GM19455 (cell line): ENCODE data around the gene A3GALT2.
"Not testable (repeated sequence)": the region's sequence is repeated elsewhere in the genome, so short reads cannot be mapped to it uniquely, and the experiment has no call there.

Experiments
- ATAC-seq: cut with Tn5 transposase; IDR thresholded peaks from one replicate; pipeline ENCODE4 v1.9.1; 2021; ENCODE audit not compliant: unreplicated experiment

The A3GALT2 gene

DNA sequence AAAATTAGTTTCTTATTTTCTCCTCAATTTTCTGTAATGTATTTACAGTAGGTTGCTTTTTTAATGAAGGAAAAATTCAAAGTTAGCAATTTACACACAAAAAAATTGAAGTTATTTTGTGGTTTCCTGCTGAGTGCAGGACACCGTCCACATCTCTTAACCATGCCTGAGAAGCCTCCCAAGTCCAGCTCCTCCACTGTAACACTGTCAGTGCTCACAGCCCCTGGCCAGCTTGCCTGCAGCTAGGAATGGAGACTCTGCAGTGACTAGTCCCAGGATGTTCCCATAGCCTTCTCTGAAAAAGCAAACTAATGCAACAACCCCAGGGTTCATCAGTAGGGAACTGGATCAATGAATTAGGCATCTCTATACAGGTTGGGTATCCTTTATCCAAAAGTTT is 3.5 kb downstream of the A3GALT2 start:
- no peak for ATAC-seq

GRCh38 chr1:33316601-33317000 is 4.3 kb downstream of the A3GALT2 start:
- no peak for ATAC-seq

GRCh38 chr1:33314416-33314815 is 6.5 kb downstream of the A3GALT2 start:
- no peak for ATAC-seq

- ATAC-seq = no peak
Observed at GRCh38 chr1:33312413-33312749, 8.5 kb downstream of the A3GALT2 start.

- ATAC-seq = no peak
Observed at GRCh38 chr1:33311706-33312412, 9.0 kb downstream of the A3GALT2 start.

GRCh38 chr1:33310702-33311101 is 10.2 kb downstream of the A3GALT2 start:
- ATAC-seq = no peak

GRCh38 chr1:33309351-33309750 is 11.5 kb downstream of the A3GALT2 start:
- ATAC-seq = not testable (repeated sequence)

GRCh38 chr1:33307494-33307864 is 13.4 kb downstream of the A3GALT2 start:
- ATAC-seq = no peak

- no peak for ATAC-seq
Observed at GRCh38 chr1:33306653-33307493, 14.0 kb downstream of the A3GALT2 start.

DNA sequence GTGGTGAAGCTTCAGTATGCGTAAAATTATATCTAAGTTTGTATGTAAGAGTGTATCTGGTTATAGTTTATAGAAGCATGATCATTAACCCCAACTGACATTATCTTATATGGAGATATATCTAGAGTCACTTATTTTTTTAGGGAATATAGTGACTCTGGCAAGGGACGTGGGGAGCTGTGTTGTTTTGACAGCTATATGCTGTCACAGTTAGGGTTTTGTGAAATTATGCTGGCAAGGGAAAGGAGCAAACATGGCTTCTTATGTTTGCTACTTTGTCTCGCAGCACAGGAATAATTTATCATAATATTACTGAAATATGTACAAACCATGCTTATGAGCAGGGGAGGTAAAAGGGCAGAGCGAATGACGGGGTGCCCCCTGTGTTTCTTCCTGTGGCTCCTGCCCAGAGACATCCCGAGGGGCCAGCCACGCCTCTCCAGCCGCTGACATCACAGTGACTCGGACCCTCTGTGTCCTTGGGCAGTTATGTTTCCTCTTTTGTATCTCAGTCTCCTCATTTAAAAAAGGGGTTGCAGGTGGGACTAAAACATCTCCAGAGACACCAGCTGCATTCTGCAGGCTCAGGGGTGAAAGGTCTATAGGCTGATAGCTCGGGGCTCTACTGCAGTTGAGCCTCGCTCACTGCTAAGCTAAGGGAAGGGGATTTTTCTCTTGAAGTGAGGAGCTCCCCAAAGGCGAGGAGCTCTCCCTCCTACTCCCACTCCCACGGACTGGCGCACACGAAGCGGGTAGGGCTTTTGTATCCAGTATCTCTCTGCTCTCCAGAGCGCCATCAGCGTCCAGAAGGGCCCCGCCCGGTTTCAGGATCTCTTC is 14.9 kb downstream of the A3GALT2 start:
- no peak for ATAC-seq

GRCh38 chr1:33305016-33305415 is 15.9 kb downstream of the A3GALT2 start:
- ATAC-seq = no peak

GRCh38 chr1:33302325-33302724 is 18.6 kb downstream of the A3GALT2 start:
- ATAC-seq = no peak

DNA sequence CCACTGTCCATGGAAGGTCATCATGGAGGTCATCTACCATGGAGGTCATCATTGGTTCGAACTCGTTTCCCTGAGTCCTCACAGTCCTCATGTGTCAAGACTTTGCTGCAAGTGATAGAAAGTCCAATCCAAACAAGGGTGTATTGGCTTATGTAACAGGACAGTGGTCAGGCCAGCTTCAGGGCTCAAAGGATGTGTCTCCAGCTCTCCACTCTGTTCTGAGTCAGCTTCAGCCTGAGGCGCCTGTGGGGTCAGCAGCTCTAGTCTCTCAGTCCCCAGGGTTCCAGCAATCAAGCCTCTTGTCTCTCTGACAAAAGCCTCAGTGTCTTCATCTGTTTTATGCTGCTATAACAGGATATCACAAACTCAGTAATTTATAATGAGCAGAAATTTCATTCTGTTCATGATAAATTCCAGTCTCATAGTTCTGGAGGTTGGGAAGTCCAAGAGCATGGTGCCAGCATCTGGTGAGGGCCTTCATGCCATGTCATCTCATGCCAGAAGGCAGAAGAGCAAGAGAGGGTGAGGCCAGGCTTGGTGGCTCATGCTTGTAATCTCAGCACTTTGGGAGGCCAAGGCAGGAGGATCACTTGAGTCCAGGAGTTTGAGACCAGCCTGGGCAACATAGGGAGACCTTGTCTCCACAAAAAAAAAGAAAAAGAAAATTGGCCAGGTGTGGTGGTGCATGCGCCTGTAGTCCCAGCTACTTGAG is 19.5 kb downstream of the A3GALT2 start:
- ATAC-seq = no peak

- ATAC-seq = no peak
Observed at GRCh38 chr1:33300673-33301072, 20.2 kb downstream of the A3GALT2 start.

GRCh38 chr1:33299461-33300155 is 21.3 kb downstream of the A3GALT2 start:
- ATAC-seq = no peak

DNA sequence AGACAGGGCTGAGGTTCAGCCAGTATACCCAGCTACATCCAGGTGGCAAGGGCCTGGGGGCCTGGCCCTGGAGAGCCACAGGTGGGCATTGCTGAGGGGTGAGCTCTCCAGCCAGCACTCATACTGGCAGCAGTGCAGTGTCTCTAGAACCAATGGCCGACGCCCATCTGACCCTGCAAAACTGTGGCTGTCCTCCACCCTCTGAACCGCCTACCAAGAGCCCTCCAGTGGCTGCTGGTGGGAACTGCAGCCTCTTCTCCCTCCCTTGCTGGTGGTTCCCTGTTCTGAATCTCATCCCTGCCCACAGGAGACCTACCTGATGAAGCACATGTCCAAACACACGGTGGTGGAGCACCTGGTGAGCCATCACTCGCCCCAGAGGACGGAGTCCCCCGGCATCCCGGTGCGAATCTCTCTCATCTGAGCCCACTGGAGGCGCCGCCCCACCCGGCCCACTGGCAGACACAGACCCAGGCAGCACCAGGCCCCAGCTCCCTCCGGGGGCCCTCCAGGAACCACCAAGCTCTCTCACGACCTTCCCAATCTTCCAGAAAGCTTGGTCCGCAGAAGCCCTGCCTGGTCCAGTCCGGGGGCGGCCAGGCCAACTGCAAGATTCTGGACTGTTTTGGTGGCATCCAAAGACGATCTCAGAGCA is 22.1 kb downstream of the A3GALT2 start:
- ATAC-seq = no peak

- ATAC-seq = no peak
Observed at GRCh38 chr1:33297911-33298622, 22.8 kb downstream of the A3GALT2 start.

GRCh38 chr1:33296824-33297223 is 24.1 kb downstream of the A3GALT2 start:
- ATAC-seq = no peak

GRCh38 chr1:33296082-33296458 is 24.8 kb downstream of the A3GALT2 start:
- ATAC-seq = no peak
